K562 (cell line): ENCODE data around the gene HFE. TPM values are rescaled to one million over a fixed set of nuclear protein-coding genes. Genes with fewer than 3 reads are reported as not detected.

Experiments
- C11orf30 ChIP-seq: fragments of 450-650 bp; IDR thresholded peaks from 2 replicates; pipeline ENCODE4 v1.6.1; 2016; ENCODE audit warnings: low read depth, mild to moderate bottlenecking
- EP400 ChIP-seq: fragments of 450-650 bp; IDR thresholded peaks from 2 replicates; pipeline ENCODE4 v1.6.1; 2017; ENCODE audit warnings: antibody characterized with exemption, mild to moderate bottlenecking, moderate library complexity
- FOS ChIP-seq: IDR thresholded peaks from 3 replicates; pipeline ENCODE4 v1.6.1; 2011; ENCODE audit not compliant: insufficient read length; ENCODE audit errors: extremely low read depth
- KLF13 ChIP-seq: fragments of 450-650 bp; IDR thresholded peaks from 2 replicates; pipeline ENCODE4 v1.6.1; 2016; ENCODE audit warnings: missing genetic modification characterization, low read depth, mild to moderate bottlenecking, missing compliant biosample characterization, moderate library complexity, borderline replicate concordance
- MAZ ChIP-seq, 2 experiments: fragments of 450-650 bp in 1 of 2; sonication (generic) in 1 of 2; formaldehyde crosslinking; IDR thresholded peaks in 1 of 2; conservative IDR thresholded peaks in 1 of 2; 2 replicates each; pipeline versions ENCODE4 v1.4.0 to v1.5.0; 2020; ENCODE audit warnings: mild to moderate bottlenecking in 1 of 2, missing genetic modification reagents in 1 of 2
- MYBL2 ChIP-seq, 2 experiments: fragments of 450-650 bp in 1 of 2; sonication (generic) in 1 of 2; formaldehyde crosslinking in 1 of 2; IDR thresholded peaks; 2 replicates each; pipeline versions ENCODE4 v1.6.1 to v1.8.1; 2017 to 2022; ENCODE audit warnings: borderline replicate concordance in 1 of 2, inconsistent platforms in 1 of 2, low read depth in 1 of 2, mild to moderate bottlenecking in 1 of 2, missing genetic modification reagents in 1 of 2, moderate library complexity in 1 of 2
- NCOA2 ChIP-seq, 2 experiments: fragments of 450-650 bp; IDR thresholded peaks; 2 replicates each; pipeline ENCODE4 v1.6.1; 2018; ENCODE audit warnings: mild to moderate bottlenecking in 2 of 2, moderate library complexity in 1 of 2; ENCODE audit not compliant: partially characterized antibody in 2 of 2
- POLR2B ChIP-seq: fragments of 450-650 bp; IDR thresholded peaks from 2 replicates; pipeline ENCODE4 v1.6.1; 2018; ENCODE audit warnings: low read depth; ENCODE audit not compliant: partially characterized antibody
- POU5F1 ChIP-seq: fragments of 150-350 bp; IDR thresholded peaks from 2 replicates; pipeline ENCODE4 v1.6.1; 2014; ENCODE audit warnings: borderline replicate concordance, low read length, low read depth, mild to moderate bottlenecking; ENCODE audit not compliant: partially characterized antibody
- PPARD ChIP-seq: fragments of 250-450 bp; sonication (Bioruptor Pico); IDR thresholded peaks from 2 replicates; pipeline ENCODE4 v1.8.0; 2022; ENCODE audit warnings: inconsistent platforms, mild to moderate bottlenecking, moderate library complexity
- PURB ChIP-seq: sonication (generic); formaldehyde crosslinking; IDR thresholded peaks from 2 replicates; pipeline ENCODE4 v1.9.0; 2021; ENCODE audit warnings: low read depth, mild to moderate bottlenecking, missing genetic modification reagents
- SIRT6 ChIP-seq: IDR thresholded peaks from one replicate; pipeline ENCODE4 v1.6.1; 2012; ENCODE audit warnings: low read depth, mild to moderate bottlenecking, control low read depth, inconsistent platforms, low read length, moderate library complexity
- SREBF1 ChIP-seq: fragments of 150-350 bp; IDR thresholded peaks from 2 replicates; pipeline ENCODE4 v1.6.1; 2014; ENCODE audit warnings: antibody characterized with exemption, low read depth, low read length, borderline replicate concordance
- TAF7 ChIP-seq: fragments of 450-650 bp; IDR thresholded peaks from 2 replicates; pipeline ENCODE4 v1.6.1; 2016; ENCODE audit warnings: missing genetic modification characterization, missing compliant biosample characterization
- ZBED1 ChIP-seq: IDR thresholded peaks from 2 replicates; pipeline ENCODE4 v1.6.1; 2014
- polyA plus RNA-seq, 8 experiments: library from polyadenylated mRNA; depleted of rRNA in 4 of 8; stranded (reverse) in 5 of 8; unstranded in 3 of 8; fragments of >200 nt; fragmentation: Nextera tagmentation in 2 of 8; fragmentation: Illumina TruSeq in 1 of 8; extraction: Ambion mirVana in 2 of 8; extraction: Trizol in 1 of 8; gene quantifications; 2 replicates each; pipeline versions ENCODE4 v1.2.1 to v1.2.3, GENCODE V29; 2011 to 2014; ENCODE audit warnings: inconsistent platforms in 1 of 8, missing spikeins in 1 of 8
- total RNA-seq, 7 experiments: library from RNA; depleted of rRNA in 6 of 7; stranded (reverse); fragments of >200 nt in 6 of 7; fragmentation: Illumina TruSeq in 2 of 7; extraction: Trizol in 2 of 7; gene quantifications; 2 replicates each; pipeline versions ENCODE4 v1.2.1 to v1.2.3, GENCODE V29; 2011 to 2021; ENCODE audit warnings: low replicate concordance in 1 of 7
- TF ChIP-seq, protein P1 (sequence below), 2 experiments: fragments of 450-650 bp in 1 of 2; sonication (generic) in 1 of 2; formaldehyde crosslinking; conservative IDR thresholded peaks; 2 replicates each; pipeline versions ENCODE4 v1.4.0 to v1.8.1; 2020 to 2022; ENCODE audit warnings: mild to moderate bottlenecking in 1 of 2, missing genetic modification reagents in 1 of 2
- TF ChIP-seq, protein P2 (sequence below): sonication (generic); formaldehyde crosslinking; IDR thresholded peaks from 2 replicates; pipeline ENCODE4 v1.8.1; 2023; ENCODE audit warnings: missing genetic modification reagents, mild to moderate bottlenecking, borderline replicate concordance
- TF ChIP-seq, protein P3 (sequence below): fragments of 450-650 bp; IDR thresholded peaks from 2 replicates; pipeline ENCODE4 v1.6.1; 2017; ENCODE audit warnings: mild to moderate bottlenecking, moderate library complexity
- TF ChIP-seq, protein P4 (sequence below): fragments of 250-450 bp; sonication (Bioruptor Pico); IDR thresholded peaks from 2 replicates; pipeline ENCODE4 v1.5.0; 2020; ENCODE audit warnings: mild to moderate bottlenecking, borderline replicate concordance

HFE gene
- total and polyA plus RNA-seq, 9 of the 15 experiments (the other 6 are each of a cell fraction or from before 2014, with no cell fraction given) = 0.14 to 1.2 (median 0.76) TPM

DNA sequence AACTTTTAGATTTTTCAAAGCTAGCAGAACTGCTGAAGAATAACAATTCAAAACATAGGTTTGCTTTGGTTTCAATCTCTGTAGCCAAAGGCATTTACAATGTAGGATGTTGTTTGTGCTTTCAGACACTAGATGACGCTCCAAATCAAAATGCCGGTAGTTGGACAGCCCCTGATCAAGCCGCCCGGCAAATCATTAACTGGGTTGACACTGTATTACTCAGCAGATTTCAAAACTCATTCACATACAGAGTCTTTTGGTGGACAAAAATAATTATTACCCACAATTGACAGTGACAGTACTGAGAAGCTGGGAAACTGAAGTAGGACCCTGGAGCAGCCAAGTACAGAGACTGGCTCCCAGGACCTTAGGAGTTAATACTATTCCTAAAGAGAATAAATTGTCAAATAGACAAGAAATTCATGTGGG is 21.3 kb upstream of the HFE start (continued):
- TF ChIP-seq FOS (no peak), C11orf30 (peak; percentile 94), TAF7 (tag) (no peak), SIRT6 (no peak), KLF13 (tag) (no peak), SREBF1 (no peak), NCOA2 (IDR thresholded peaks at IDR 0.05; ENCODE audit: partially characterized antibody in 2 of 2) (no peak), PURB (CRISPR knock-in tag) (no peak), MAZ (CRISPR knock-in tag; conservative IDR thresholded peaks at IDR 0.05 in 1 of 2, IDR thresholded peaks at IDR 0.05 in 1 of 2) (peak in 1 of 2 experiments; percentile 74; a peak in 2 of 4 replicates), PPARD (no peak), POU5F1 (no peak), ZBED1 (no peak), EP400 (peak; percentile 55), POLR2B (no peak), MYBL2 (IDR thresholded peaks at IDR 0.05; ENCODE audit: low read depth) (no peak), MYBL2 (CRISPR knock-in tag; IDR thresholded peaks at IDR 0.05; ENCODE audit: borderline replicate concordance) (no peak)
- TF ChIP-seq, protein P1, sequence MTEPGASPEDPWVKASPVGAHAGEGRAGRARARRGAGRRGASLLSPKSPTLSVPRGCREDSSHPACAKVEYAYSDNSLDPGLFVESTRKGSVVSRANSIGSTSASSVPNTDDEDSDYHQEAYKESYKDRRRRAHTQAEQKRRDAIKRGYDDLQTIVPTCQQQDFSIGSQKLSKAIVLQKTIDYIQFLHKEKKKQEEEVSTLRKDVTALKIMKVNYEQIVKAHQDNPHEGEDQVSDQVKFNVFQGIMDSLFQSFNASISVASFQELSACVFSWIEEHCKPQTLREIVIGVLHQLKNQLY (CRISPR knock-in tag; conservative IDR thresholded peaks at IDR 0.05) = no peak
- TF ChIP-seq, protein P2, sequence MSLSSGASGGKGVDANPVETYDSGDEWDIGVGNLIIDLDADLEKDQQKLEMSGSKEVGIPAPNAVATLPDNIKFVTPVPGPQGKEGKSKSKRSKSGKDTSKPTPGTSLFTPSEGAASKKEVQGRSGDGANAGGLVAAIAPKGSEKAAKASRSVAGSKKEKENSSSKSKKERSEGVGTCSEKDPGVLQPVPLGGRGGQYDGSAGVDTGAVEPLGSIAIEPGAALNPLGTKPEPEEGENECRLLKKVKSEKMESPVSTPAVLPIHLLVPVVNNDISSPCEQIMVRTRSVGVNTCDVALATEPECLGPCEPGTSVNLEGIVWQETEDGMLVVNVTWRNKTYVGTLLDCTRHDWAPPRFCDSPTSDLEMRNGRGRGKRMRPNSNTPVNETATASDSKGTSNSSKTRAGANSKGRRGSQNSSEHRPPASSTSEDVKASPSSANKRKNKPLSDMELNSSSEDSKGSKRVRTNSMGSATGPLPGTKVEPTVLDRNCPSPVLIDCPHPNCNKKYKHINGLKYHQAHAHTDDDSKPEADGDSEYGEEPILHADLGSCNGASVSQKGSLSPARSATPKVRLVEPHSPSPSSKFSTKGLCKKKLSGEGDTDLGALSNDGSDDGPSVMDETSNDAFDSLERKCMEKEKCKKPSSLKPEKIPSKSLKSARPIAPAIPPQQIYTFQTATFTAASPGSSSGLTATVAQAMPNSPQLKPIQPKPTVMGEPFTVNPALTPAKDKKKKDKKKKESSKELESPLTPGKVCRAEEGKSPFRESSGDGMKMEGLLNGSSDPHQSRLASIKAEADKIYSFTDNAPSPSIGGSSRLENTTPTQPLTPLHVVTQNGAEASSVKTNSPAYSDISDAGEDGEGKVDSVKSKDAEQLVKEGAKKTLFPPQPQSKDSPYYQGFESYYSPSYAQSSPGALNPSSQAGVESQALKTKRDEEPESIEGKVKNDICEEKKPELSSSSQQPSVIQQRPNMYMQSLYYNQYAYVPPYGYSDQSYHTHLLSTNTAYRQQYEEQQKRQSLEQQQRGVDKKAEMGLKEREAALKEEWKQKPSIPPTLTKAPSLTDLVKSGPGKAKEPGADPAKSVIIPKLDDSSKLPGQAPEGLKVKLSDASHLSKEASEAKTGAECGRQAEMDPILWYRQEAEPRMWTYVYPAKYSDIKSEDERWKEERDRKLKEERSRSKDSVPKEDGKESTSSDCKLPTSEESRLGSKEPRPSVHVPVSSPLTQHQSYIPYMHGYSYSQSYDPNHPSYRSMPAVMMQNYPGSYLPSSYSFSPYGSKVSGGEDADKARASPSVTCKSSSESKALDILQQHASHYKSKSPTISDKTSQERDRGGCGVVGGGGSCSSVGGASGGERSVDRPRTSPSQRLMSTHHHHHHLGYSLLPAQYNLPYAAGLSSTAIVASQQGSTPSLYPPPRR = no peak
- TF ChIP-seq, protein P3, sequence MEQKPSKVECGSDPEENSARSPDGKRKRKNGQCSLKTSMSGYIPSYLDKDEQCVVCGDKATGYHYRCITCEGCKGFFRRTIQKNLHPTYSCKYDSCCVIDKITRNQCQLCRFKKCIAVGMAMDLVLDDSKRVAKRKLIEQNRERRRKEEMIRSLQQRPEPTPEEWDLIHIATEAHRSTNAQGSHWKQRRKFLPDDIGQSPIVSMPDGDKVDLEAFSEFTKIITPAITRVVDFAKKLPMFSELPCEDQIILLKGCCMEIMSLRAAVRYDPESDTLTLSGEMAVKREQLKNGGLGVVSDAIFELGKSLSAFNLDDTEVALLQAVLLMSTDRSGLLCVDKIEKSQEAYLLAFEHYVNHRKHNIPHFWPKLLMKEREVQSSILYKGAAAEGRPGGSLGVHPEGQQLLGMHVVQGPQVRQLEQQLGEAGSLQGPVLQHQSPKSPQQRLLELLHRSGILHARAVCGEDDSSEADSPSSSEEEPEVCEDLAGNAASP = no peak
- TF ChIP-seq, protein P4, sequence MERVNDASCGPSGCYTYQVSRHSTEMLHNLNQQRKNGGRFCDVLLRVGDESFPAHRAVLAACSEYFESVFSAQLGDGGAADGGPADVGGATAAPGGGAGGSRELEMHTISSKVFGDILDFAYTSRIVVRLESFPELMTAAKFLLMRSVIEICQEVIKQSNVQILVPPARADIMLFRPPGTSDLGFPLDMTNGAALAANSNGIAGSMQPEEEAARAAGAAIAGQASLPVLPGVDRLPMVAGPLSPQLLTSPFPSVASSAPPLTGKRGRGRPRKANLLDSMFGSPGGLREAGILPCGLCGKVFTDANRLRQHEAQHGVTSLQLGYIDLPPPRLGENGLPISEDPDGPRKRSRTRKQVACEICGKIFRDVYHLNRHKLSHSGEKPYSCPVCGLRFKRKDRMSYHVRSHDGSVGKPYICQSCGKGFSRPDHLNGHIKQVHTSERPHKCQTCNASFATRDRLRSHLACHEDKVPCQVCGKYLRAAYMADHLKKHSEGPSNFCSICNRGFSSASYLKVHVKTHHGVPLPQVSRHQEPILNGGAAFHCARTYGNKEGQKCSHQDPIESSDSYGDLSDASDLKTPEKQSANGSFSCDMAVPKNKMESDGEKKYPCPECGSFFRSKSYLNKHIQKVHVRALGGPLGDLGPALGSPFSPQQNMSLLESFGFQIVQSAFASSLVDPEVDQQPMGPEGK (CRISPR knock-in tag) = no peak
